ENCODE measurements around the gene MRPL40.

DNA sequence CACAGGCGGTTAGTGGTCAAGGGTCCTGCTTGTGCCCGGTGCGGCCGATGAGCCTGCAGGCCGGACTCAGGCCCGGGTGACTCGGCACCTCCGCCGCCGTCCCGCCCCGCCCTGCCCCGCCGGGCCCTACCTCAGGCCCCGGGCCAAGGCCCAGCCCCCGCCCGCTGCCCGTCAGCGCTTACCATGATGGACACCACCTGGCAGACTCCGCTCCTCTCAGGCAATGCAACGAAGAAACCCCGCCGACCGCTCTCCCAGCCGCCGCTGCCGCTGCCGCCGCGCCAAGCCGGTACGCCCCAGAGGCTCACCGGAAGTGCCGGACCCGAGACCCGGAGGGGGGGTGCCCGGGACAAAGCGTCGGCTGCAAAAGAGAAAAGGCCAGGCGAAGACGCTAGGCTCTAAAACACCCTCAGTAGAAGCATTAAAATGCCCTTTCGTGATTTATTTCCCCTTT lies 46.6 kb downstream of the MRPL40 start, which contains the start of gene UFD1:
- TF ChIP-seq ZFX (IDR thresholded peaks at IDR 0.05; ENCODE audit: borderline replicate concordance) (no peak), CTCF (IDR thresholded peaks at IDR 0.05) (no peak)

Data from 22Rv1 (cell line).